HL-60 (cell line): ENCODE measurements around the gene C11orf98.

ENCODE experiments used
- CTCF ChIP-seq: IDR thresholded peaks from one replicate; pipeline ENCODE4 v1.5.1; 2011; ENCODE audit warnings: low read length, control low read depth, inconsistent platforms; ENCODE audit not compliant: insufficient read depth
- GABPA ChIP-seq: IDR thresholded peaks from 2 replicates; pipeline ENCODE4 v1.6.1; 2012; ENCODE audit warnings: low read depth
- POLR2AphosphoS5 ChIP-seq: IDR thresholded peaks from 2 replicates; pipeline ENCODE4 v1.6.1; 2012; ENCODE audit warnings: low read depth
- REST ChIP-seq: IDR thresholded peaks from 2 replicates; pipeline ENCODE4 v1.6.1; 2012; ENCODE audit warnings: low read depth; ENCODE audit not compliant: insufficient replicate concordance

GRCh38 chr11:62712861-62713260, 47.9 kb upstream of the C11orf98 start:
- no peak for TF ChIP-seq CTCF
- TF ChIP-seq POLR2AphosphoS5: no peak
- no peak for TF ChIP-seq REST
- no peak for TF ChIP-seq GABPA
